KBM-7 (cell line): ENCODE data around the gene POU2AF2.
"Not testable (repeated sequence)": the region's sequence is repeated elsewhere in the genome, so short reads cannot be mapped to it uniquely, and the experiment has no call there.

Experiments
- DNase-seq: peaks from one replicate; pipeline ENCODE4 v3.0.0-alpha.2; 2015
- in situ Hi-C: fragments of 300-500 bp; cut with MboI; formaldehyde crosslinking; loops from 2 replicates; pipeline ENCODE4 v1.14.3; 2020; ENCODE audit warnings: low sequenced_read_pairs, low pct_unique_long_range_greater_than_20kb, mixed read lengths

POU2AF2 gene

DNA sequence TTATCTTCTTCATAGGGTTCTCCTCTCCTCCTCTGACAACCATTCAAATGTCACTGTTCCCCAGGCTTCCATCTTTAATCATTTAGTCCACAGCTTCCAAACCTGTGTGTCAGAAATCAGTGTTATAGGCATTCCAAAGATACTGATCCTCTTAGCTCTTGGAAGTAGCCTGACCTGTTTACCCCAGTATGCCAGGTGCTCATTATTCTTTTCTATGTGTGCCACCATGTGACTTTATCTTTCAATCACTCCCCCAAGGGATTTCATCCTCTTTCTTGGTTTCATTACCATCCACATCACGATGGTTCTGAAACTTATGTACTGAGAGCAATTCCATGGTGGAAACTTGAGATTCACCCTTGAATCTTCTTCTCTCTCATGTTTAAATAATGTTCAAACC, 7.6 kb downstream of the POU2AF2 start:
- DNase-seq: no peak
- in situ Hi-C loops: no loop called here

DNA sequence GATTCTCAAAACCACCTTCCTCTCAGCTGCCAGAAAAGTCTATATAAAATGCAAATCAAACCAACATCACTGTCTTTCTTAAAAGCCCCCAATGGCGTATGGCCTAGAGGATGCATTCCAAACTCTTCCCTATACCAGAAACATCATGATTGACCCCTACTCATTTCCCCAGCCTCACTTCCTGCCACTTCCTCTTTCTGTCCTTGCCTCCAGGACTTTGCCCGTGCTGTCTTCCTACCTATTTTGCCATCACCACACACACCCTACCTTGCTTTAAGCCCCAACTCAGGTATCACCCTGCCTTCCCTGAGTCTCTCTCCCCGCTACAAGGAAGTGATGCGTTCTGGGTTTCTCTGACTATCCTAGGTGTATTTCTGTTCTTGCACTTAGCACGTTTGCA, 8.1 kb downstream of the POU2AF2 start:
- in situ Hi-C loops: no loop called here

DNA sequence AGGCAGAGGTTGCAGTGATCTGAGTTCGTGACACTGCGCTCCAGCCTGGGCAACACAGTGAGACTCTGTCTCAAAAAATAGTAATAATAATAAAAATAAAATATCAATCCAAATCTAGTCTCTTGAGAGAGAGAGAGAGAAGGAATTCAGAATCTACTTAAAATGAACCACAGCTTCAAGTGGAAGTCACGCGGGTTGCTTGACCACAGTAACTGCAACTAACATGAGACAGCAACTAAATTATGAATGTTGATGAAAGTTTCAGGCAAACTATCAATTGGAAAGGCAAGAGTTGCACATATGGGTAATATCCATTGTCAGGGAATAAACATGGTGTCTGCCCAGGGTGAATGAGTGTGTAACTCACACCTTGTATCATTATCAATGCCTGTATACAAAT, 12.5 kb downstream of the POU2AF2 start:
- in situ Hi-C loops: no loop called here
- DNase-seq: no peak

More for the DNA sequence above, 8.1 kb downstream of the POU2AF2 start:
- no peak for DNase-seq

DNA sequence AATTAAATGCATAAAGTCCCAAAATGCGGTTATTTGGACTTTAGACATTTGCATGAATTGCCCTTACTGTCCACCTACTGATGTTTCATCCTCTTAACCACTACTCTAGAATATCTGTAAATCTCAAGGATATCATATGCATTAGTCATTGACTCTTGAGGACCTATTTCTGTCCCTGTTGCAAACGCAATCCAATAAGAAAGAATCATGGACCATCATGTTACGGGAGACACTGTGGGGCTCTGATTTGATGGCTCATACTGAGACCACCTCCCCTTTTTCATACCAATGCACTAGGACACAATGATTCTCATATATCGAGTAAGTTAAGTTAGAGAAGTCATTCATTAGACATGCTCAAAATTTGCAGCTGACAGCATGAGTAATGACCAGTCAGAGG, 14.4 kb downstream of the POU2AF2 start:
- in situ Hi-C loops: no loop called here
- DNase-seq: no peak

DNA sequence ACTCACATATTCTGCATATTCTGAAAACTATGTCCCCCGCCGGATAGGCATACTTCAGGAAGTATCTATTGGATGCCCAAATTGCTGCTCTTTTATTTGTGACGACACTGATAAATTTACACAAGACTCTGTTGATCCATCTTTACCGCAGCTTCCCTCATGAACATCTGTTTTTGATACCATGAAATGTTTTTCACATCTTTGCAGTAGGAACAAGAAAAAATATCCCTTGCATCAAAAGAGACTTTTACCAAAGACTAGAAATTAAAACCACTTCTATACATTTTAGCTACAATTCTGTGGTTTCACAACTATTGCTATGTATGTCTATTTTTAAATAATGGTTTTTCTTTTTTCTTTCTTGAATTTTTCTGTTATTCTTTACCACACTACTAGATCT, 15.3 kb downstream of the POU2AF2 start:
- in situ Hi-C loops: no loop called here
- no peak for DNase-seq

DNA sequence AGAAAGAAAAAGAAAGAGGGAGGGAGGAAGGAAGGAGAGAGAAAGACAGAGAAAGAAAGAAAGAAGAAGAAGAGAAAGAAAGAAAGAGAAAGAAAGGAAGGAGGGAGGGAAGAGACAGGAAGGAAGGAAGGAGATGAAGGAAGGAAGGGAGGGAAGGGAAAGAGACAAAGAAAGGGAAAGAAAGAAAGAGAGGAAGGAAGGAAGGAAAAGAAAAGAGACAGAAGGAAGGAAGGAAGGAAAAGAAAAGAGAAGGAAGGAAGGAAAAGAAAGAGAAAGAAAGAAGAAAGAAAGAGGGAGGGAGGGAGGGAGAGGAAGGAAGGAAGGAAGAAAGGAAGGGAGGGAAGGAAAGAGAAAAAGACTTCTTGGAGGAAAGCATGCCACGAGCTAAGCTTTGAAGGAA, 19.1 kb downstream of the POU2AF2 start:
- in situ Hi-C loops: no loop called here
- DNase-seq: no peak

DNA sequence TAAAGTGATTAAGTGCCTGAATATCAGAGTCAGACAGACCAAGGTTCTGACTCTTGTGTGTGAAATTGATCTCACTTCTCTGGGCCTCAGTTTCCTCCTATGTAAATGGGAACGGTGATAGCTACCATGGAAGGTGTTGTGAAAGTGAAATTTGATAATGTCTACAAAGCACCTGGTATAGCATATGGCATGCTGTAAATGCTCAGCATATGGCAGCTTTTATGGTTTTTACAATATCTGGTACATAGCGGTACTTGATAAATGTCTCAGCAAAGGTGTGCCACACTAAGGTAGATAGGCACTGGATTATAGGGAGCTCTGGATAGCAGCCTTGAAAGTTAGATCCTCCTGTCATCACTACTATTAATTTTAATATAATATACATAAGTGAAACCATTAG, 19.9 kb downstream of the POU2AF2 start:
- in situ Hi-C loops: no loop called here

DNA sequence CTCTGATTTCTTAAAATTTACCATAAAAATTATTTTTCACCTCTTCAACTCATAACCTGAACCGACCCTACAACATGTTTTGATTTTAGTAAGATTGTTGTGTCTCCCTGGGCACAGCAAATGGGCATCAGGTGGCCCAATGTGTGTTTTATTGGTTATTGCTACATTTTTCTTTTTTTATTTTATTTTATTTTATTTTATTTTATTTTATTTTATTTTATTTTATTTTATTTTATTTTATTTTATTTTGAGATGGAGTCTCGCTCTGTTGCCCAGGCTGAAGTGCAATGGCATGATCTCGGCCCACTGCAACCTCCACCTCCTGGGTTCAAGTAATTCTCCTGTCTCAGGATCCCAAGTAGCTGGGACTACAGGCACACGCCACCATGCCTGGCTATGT, 22.8 kb downstream of the POU2AF2 start:
- in situ Hi-C loops, DNase-seq: not testable (repeated sequence)

More for the DNA sequence above, 19.9 kb downstream of the POU2AF2 start:
- no peak for DNase-seq

DNA sequence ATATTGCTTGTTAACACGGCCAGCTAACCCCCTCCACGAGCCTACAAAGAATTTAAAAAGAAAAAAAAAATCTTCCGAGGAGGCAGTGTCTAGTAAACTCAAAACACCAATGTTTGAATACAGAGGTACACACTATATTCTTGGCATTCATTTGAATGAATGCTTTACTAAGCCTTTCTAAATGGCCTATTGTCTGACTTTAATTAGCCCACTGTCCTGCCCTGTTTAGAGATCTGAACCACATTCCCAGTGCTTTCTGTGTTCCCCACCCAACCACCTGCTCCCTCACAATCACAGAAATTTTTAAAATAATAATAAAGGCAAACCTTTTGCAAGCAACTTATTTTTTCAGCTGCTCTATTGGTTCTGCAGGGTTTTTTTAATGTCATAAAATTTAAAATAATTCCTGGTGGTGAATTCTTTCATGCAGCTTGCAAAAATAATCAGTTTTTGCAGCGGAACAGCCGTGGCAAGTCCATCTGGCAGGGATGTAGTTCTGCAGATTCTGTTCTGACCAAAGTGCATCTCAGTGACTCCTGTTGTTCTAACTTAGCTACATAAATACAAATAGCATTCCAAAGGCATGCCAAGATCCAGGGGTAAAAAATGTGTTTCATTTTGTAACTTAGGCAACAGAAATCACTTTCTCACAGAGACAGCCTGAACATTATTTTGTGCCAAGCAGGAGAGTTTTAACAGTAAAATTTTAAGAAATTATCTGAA, 23.8 kb downstream of the POU2AF2 start:
- in situ Hi-C loops: no loop called here
- DNase-seq: no peak

DNA sequence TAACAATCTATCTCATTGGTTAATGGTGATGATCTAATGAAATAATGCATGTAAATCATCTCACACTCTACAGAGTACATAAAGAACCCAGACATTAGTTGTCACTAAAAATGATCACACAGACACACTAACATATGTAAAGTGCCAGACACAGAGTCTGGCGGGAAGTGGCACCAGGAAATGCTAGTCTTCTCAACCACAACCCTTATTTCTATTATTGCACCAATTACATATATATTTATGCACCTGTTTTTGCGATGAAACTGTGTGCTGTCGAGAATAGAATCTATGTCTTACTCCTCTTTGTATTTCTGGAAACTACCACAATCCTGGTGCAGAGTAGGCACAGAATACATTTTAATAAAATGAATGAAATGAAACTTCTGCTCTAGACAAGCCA, 26.9 kb downstream of the POU2AF2 start:
- DNase-seq: no peak
- in situ Hi-C loops: no loop called here

DNA sequence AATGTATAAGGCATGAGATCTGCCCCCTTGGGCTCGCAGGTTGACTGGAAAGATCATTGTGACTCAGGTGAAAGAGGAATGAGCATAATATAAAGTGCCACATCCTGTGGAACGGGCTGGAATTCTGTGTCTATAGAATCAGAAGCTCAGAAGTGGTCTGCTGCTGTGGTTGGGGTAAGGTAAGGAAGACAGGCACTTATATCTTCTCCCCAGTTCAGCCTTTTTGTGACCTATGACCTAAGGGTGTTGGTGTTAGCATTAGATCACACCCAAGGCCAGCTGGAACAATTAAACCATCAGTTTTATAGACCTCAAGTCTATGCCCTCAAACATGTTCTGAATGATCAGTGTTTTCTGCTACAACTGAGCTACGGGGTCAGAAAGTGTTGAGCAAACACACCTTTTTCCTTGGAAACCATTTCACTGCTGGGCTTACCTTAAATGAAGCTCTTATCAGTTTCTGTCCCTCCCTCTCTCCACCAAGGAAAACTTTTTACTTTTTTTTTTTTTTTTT, 37.1 kb downstream of the POU2AF2 start:
- in situ Hi-C loops: loop anchor here (25.0 kb wide), 1 partner anchor 130 kb away; no protein-coding TSS in a partner anchor
- no peak for DNase-seq

DNA sequence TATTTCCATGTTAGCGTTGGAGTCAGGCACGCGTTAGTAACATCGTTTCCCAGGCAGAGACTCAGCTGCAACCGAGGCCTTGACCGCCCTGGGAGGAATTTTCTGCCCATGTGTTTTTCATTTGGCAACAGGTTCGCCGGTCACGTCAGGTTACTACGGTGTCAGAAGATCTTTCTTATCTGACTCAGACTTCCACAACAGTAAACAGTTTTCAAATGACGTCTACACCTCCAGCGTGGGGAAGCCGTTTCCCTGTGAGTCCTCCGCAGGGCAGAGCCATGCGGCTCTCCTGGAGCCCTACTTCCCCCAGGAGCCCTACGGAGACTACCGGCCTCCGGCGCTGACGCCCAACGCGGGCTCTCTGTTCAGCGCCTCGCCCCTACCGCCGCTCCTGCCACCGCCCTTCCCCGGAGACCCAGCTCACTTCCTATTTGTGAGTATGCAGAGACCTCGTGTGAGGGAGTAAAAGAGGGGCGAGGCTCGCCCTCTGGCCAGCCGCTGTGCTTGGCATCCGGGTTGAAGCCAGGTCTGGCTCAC, 38.5 kb downstream of the POU2AF2 start:
- DNase-seq: no peak
- in situ Hi-C loops: loop anchor here (25.0 kb wide), 1 partner anchor 128 kb away; no protein-coding TSS in a partner anchor

DNA sequence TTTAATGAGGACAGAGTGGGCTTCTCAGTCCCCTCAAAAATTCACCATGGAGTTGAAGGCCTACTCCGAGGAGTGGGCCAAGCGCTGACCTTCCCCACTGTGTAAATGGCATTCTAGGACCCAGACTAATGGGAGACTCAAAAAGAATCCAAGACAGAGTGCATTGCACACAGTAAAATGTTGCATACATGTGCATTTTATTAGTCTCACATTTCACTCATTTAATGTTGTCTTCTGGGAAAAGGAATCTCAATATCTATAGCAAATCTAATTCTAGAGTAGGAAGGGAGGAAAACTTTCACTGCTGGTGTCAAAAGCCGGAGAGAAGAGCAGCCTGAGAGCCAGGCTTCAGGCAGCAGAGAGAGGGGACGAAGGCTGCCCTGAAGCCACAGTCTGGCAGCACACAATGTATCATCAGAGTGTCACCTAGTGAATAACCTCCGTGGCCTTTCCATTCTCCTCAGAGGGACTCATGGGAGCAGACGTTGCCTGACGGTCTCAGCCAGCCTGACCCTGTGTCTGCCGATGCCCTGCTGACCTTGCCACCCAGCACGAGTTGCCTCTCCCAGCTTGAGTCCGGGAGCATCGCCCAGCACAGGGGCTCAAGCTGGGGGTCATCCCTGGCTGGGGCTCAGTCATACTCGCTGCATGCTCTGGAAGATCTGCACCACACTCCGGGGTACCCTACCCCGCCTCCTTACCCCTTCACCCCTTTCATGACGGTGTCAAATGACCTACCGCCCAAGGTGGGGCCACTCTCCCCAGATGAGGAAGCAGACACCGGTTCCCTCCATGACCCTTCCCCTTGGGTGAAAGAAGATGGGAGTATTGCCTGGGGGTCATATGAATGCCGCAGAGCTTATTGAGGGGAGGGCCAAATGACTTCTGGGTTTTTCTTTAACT, 39.9 kb downstream of the POU2AF2 start:
- DNase-seq: no peak
- in situ Hi-C loops: loop anchor here (25.0 kb wide), 1 partner anchor 127 kb away; no protein-coding TSS in a partner anchor

DNA sequence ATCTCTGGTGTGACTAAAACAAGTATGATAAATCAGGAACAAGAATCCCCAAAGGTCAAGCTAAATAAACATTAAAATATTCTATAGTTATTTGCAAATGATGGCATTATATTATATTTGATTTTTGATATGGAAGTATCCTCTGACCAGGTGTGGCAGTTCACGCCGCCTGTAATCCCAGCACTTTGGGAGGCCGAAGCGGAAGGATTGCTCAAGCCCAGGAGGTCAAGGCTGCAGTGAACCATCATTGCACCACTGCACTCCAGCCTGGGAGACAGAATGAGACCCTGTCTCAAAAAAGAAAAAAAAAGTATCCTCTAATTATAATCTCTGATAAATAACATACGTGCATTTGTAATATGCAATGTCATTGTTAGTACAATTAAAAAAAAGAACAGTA, 46.2 kb downstream of the POU2AF2 start:
- in situ Hi-C loops: loop anchor here (25.0 kb wide), 1 partner anchor 121 kb away; no protein-coding TSS in a partner anchor
- DNase-seq: no peak

DNA sequence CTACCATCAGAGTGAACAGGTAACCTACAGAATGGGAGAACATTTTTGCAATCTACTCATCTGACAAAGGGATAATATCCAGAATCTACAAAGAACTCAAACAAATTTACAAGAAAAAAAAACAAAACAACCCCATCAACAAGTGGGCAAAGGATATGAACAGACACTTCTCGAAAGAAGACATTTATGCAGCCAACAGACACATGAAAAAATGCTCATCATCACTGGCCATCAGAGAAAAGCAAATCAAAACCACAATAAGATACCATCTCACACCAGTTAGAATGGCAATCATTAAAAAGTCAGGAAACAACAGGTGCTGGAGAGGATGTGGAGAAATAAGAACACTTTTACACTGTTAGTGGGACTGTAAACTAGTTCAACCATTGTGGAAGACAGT, 46.9 kb downstream of the POU2AF2 start:
- in situ Hi-C loops: loop anchor here (25.0 kb wide), 1 partner anchor 120 kb away; no protein-coding TSS in a partner anchor
- DNase-seq: not testable (repeated sequence)

DNA sequence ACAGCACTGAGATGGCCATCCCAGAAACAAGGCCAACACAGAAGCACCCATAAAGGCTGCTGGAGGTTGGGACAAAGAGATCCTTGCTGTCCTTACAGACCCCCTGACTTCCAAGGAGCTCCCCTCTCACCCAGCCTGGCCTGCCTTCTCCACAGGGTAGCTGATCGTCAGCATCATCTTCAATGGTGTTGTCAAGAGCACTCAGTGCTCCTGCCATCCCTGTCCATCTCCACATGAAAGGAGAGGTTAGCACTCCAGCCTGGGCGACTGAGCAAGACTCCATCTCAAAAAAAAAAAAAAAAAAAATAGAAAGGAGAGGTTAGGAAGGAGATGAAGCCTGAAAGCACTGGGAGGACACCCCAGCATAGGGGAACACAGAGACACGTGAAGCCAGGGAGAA, 50.7 kb downstream of the POU2AF2 start:
- no peak for DNase-seq
- in situ Hi-C loops: loop anchor here (25.0 kb wide), 1 partner anchor 116 kb away; no protein-coding TSS in a partner anchor

DNA sequence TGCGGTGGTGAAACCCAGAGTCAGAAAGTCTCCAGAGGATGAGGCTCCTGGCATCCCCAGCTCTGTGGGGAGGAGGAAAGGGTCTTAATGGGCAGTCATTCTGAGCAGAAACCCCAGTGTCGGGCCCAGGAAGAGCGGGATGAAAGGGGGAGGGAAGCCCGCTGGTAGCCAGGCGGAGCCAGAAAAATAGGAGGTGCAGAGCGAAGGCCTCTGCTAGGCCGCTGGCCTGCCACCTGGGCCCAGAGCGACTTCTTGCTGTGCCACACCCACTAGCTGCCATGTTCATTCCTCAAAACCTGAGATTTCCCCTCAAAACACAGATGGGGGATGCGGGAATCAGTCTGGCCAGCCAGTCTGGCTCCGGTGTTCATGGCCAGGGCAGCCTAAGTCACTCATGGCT, 52.2 kb downstream of the POU2AF2 start:
- no peak for DNase-seq
- in situ Hi-C loops: loop anchor here (25.0 kb wide), 1 partner anchor 115 kb away; no protein-coding TSS in a partner anchor

DNA sequence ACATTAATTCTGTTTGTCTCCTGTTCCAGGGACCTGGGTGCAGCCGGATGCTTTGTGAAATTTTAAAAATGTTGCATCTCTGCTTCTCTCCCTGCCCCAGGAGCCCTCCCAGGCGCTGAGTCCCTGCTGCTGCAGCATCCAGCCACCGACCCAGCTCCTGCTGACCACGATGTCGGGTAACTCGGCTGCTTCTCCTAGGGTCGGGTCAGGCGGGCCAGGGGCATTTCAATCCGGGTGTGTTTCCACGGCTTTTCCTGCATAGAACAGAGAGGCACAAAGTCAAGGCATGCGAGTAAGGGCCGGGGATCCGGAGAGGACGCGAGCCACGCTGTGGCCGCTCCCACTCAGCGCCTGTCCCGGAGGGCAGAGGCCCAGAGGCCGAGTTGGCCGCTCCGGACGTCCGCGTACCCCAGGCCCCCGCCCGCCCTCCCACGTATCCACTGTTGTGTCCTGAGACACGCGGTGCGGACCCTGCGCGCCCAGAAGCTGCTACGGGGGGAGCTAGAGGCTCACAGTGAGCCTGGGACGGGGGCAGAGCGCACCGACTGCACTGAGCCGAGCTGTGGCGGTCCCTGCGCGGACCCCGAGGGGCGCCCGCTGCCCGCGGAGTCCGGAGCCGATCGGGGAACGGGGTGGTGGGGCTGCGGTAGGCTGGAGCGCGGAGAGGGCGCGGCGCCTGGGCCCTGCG, 53.0 kb downstream of the POU2AF2 start, which contains the start of gene POU2AF3:
POU2AF3 (plus strand) TSS at position 134 of the 688 bp plus-strand sequence; CDS start at position 170, 36 bp downstream.
- in situ Hi-C loops: loop anchor here (25.0 kb wide), 1 partner anchor 114 kb away; no protein-coding TSS in a partner anchor
- DNase-seq: no peak
